Measurements from ENCODE around the gene PLCB3. TPM values are rescaled to one million over a fixed set of nuclear protein-coding genes. Genes with fewer than 3 reads are reported as not detected.

The PLCB3 gene
- total and polyA plus RNA-seq, 2 experiments from 2014 or later, result 28.1 to 103 TPM

GRCh38 chr11:64232182-64232966 is 19.0 kb upstream of the PLCB3 start (continued):
- TF ChIP-seq ZNF462 (CRISPR knock-in tag; IDR thresholded peaks at IDR 0.05), result no peak
- no peak for TF ChIP-seq POLR2AphosphoS5 (IDR thresholded peaks at IDR 0.05; ENCODE audit: low read depth)
- TF ChIP-seq CTCF (conservative IDR thresholded peaks at IDR 0.05; ENCODE audit: low read depth in 2 of 2), result no peak

- Histone ChIP-seq H3K36me3 (ENCODE audit: insufficient read depth) (no peaks in the 10 kb centered on the region), H2AFZ (no peak overlapping the region), H3K79me2 (replicated peaks; ENCODE audit: insufficient read depth) (peaks cover 4% of the 10 kb centered on the region; the same call in 1 of the 2 replicates), H3K4me1 (ENCODE audit: insufficient read depth) (peaks cover 17% of the 10 kb centered on the region; the same call in 1 of the 2 replicates), H3K4me2 (no peak overlapping the region), H3K27ac (ENCODE audit: low read depth) (no peak overlapping the region), H3F3A (replicated peaks; ENCODE audit: low read depth) (peaks cover 24% of the 10 kb centered on the region), H3K4me3 (no peak overlapping the region), H3K9me2 (ENCODE audit: insufficient read depth) (no peaks in the 10 kb centered on the region), H4K20me1 (replicated peaks; ENCODE audit: insufficient read depth) (no peaks in the 10 kb centered on the region), H3K27me3 (ENCODE audit: insufficient read depth) (peaks cover 23% of the 10 kb centered on the region; the same call in 1 of the 2 replicates)
- Mint-ChIP-seq H3K27ac (no peak overlapping the region), H3K4me1 (peaks cover 20% of the 10 kb centered on the region), H3K9me3 (no peaks in the 10 kb centered on the region), H3K27me3 (ENCODE audit: insufficient read depth, low read depth, poor library complexity) (peaks cover 27% of the 10 kb centered on the region), H3K36me3 (ENCODE audit: low read depth) (peaks cover 6% of the 10 kb centered on the region), H3K4me3 (peak overlapping the region; percentile 73; the same call in 2 of the 3 replicates)
- no peak for TF ChIP-seq ZNF114 (CRISPR knock-in tag; IDR thresholded peaks at IDR 0.05)
- TF ChIP-seq ETS1 (IDR thresholded peaks at IDR 0.05), result no peak
- TF ChIP-seq STAT1 (IDR thresholded peaks at IDR 0.05; ENCODE audit: unreplicated experiment), result no peak
- no peak for TF ChIP-seq REST (IDR thresholded peaks at IDR 0.05; ENCODE audit: unreplicated experiment)
- DNase-seq (ENCODE audit: low spot score) (no peak), ATAC-seq (no peak)
Observed at GRCh38 chr11:64232967-64233315, 18.4 kb upstream of the PLCB3 start.
